Sigmoid colon (tissue), 7 donors: ENCODE data around the gene TMEM119. TPM values are rescaled to one million over a fixed set of nuclear protein-coding genes. Genes with fewer than 3 reads are reported as not detected.

ENCODE experiments used
- DNase-seq: peaks from one replicate; pipeline ENCODE4 v3.0.0-alpha.2; 2019
- H3K27ac ChIP-seq, 4 donors: fragments of 200-600 bp; sonication (generic); one replicate each; pipeline ENCODE4 v1.5.1; 2016 to 2019; ENCODE audit warnings: mild to moderate bottlenecking in 1 of 4
- H3K27me3 ChIP-seq, 3 donors: fragments of 200-600 bp; sonication (generic); one replicate each; pipeline ENCODE4 v1.5.1; 2019; ENCODE audit warnings: mild to moderate bottlenecking in 1 of 3
- H3K36me3 ChIP-seq, 4 donors: fragments of 200-600 bp; sonication (generic); one replicate each; pipeline ENCODE4 v1.5.1; 2016 to 2019
- H3K4me1 ChIP-seq, 4 donors: fragments of 200-600 bp; sonication (generic); one replicate each; pipeline ENCODE4 v1.5.1; 2017 to 2019
- H3K4me3 ChIP-seq, 4 donors: fragments of 200-600 bp; sonication (generic); one replicate each; pipeline ENCODE4 v1.5.1; 2017 to 2019; ENCODE audit warnings: mild to moderate bottlenecking in 2 of 4, moderate library complexity in 1 of 4
- H3K9me3 ChIP-seq, 4 donors: fragments of 200-600 bp in 3 of 4; sonication (generic) in 3 of 4; one replicate each; pipeline versions ENCODE4 v1.5.1 to v1.6.1; 2013 to 2019
- CTCF ChIP-seq, 4 experiments: fragments of 450-650 bp in 3 of 4; fragments of 200-600 bp in 1 of 4; IDR thresholded peaks; one replicate each; pipeline ENCODE4 v1.5.1; 2016 to 2019; ENCODE audit warnings: antibody characterized with exemption in 4 of 4, mild to moderate bottlenecking in 3 of 4, moderate library complexity in 2 of 4
- EP300 ChIP-seq, 4 donors: sonication (generic); formaldehyde crosslinking; IDR thresholded peaks; one replicate each; pipeline ENCODE4 v1.6.1; 2017; ENCODE audit warnings: antibody characterized with exemption in 4 of 4
- POLR2A ChIP-seq, 2 donors: fragments of 450-650 bp; IDR thresholded peaks; one replicate each; pipeline ENCODE4 v1.6.1; 2016; ENCODE audit warnings: antibody characterized with exemption in 2 of 2, mild to moderate bottlenecking in 2 of 2, moderate library complexity in 2 of 2
- POLR2AphosphoS5 ChIP-seq, 4 donors: sonication (generic); formaldehyde crosslinking; IDR thresholded peaks; one replicate each; pipeline ENCODE4 v1.6.1; 2017; ENCODE audit warnings: antibody characterized with exemption in 4 of 4
- WGBS, 2 donors: extraction: QIAGEN DNeasy Blood & Tissue Kit; methylation state at CpG; one replicate each; pipeline ENCODE4 v1.1.7; 2013; 5-methylcytosine and 5-hydroxymethylcytosine counted together
- intact Hi-C: fragments of 100-400 bp; cut with DNase I; formaldehyde crosslinking; loops from one replicate; pipeline ENCODE4 v1.15.1; 2023
- polyA plus RNA-seq, 3 donors: library from polyadenylated mRNA; stranded (reverse); fragments of 200-250 nt; gene quantifications; one replicate each; pipeline ENCODE4 v1.2.3, GENCODE V29; 2013
- total RNA-seq, 4 donors: library from RNA; depleted of rRNA; stranded (reverse); fragments of >200 nt; gene quantifications; one replicate each; pipeline ENCODE4 v1.1.0, GENCODE V29; 2016
- donor health status: healthy with polysubstance abuse.
- donor health status: Bipolar disorder and iron deficiency.
- donor health status: healthy.

Gene TMEM119
- total and polyA plus RNA-seq, 7 donors = 0.95 to 16.9 (median 6.3) TPM

- Histone ChIP-seq H3K27ac (peak within 1 kb of the TSS; percentile 93 to 98 (median 96)), H3K4me3 (peak within 1 kb of the TSS; percentile 81 to 97 (median 86)), H3K9me3 (no peaks in the 10 kb centered on the region), H3K27me3 (no peaks in the 10 kb centered on the region), H3K4me1 (peaks cover 0 to 73% (median 65%) of the 10 kb centered on the region in 4 donors), H3K36me3 (peaks cover 16 to 39% (median 29%) of the 10 kb centered on the region in 4 donors)
- 0% methylated on average over 72 of the region's 72 CpGs for WGBS, 2 donors
- no peak for TF ChIP-seq CTCF (IDR thresholded peaks at IDR 0.05)
- TF ChIP-seq POLR2A (IDR thresholded peaks at IDR 0.05) = peak; percentile 82 to 91
- TF ChIP-seq POLR2AphosphoS5 (IDR thresholded peaks at IDR 0.05) = peak; percentile 83 to 95 (median 94)
- TF ChIP-seq EP300 (IDR thresholded peaks at IDR 0.05) = no peak
- intact Hi-C loops = loop anchor here (1.0 to 5.0 kb wide), 5 partner anchors 56 to 536 kb away; partner anchors contain the start of genes SSH1 and USP30
- DNase-seq = peak; percentile 98
Measured at GRCh38 chr12:108562348-108563135, 35.3 kb downstream of the TMEM119 start, which contains the start of gene ISCU. Gene ISCU, plus strand, starts transcription at chr12:108562596. Its CDS starts 27 bp downstream, at chr12:108562623.

GRCh38 chr12:108561852-108562347 is 36.0 kb downstream of the TMEM119 start:
- intact Hi-C loops = loop anchor here (1.0 to 5.0 kb wide), 4 partner anchors 169 to 536 kb away; partner anchors contain the start of genes CORO1C, SSH1 and USP30
- TF ChIP-seq CTCF (IDR thresholded peaks at IDR 0.05) (no peak), POLR2A (IDR thresholded peaks at IDR 0.05) (no peak), EP300 (IDR thresholded peaks at IDR 0.05) (no peak), POLR2AphosphoS5 (IDR thresholded peaks at IDR 0.05) (no peak)
- peaks cover 0 to 73% (median 66%) of the 10 kb centered on the region in 4 donors for H3K4me1 ChIP-seq

GRCh38 chr12:108560752-108561719 is 36.8 kb downstream of the TMEM119 start, which contains the start of gene SART3:
Gene SART3, minus strand, starts transcription at chr12:108561173. Its CDS starts 19 bp downstream, at chr12:108561154.
- H3K27me3 ChIP-seq = no peaks in the 10 kb centered on the region
- peaks cover 0 to 73% (median 66%) of the 10 kb centered on the region in 4 donors for H3K4me1 ChIP-seq
- H3K9me3 ChIP-seq = no peaks in the 10 kb centered on the region
- peak within 1 kb of the TSS; percentile 93 to 98 (median 96) for H3K27ac ChIP-seq
- peak within 1 kb of the TSS; percentile 81 to 97 (median 86) for H3K4me3 ChIP-seq
- peak; percentile 87 for DNase-seq
- WGBS, 2 donors = 0% methylated on average over 57 of the region's 57 CpGs
- TF ChIP-seq POLR2AphosphoS5 (IDR thresholded peaks at IDR 0.05) = peak; percentile 78 to 82 (median 82)
- no peak for TF ChIP-seq CTCF (IDR thresholded peaks at IDR 0.05)
- TF ChIP-seq POLR2A (IDR thresholded peaks at IDR 0.05) = peak; percentile 51 to 56
- no peak for TF ChIP-seq EP300 (IDR thresholded peaks at IDR 0.05)
- intact Hi-C loops = loop anchor here (2.0 to 5.0 kb wide), 2 partner anchors 170 to 491 kb away; partner anchors contain the start of genes CORO1C and USP30
- H3K36me3 ChIP-seq = peaks cover 3 to 30% (median 16%) of the 10 kb centered on the region in 4 donors

More at GRCh38 chr12:108561852-108562347, 36.0 kb downstream of the TMEM119 start:
- H3K9me3 ChIP-seq = no peaks in the 10 kb centered on the region
- peak overlapping the region; percentile 93 to 98 (median 96) for H3K27ac ChIP-seq
- WGBS, 2 donors = 1% methylated on average over 20 of the region's 20 CpGs
- peak overlapping the region; percentile 81 to 97 (median 86) for H3K4me3 ChIP-seq
- H3K27me3 ChIP-seq = no peaks in the 10 kb centered on the region
- DNase-seq = no peak
- peaks cover 9 to 37% (median 23%) of the 10 kb centered on the region in 4 donors for H3K36me3 ChIP-seq

- intact Hi-C loops = loop anchor here (2.0 to 5.0 kb wide), 2 partner anchors 170 to 492 kb away; partner anchors contain the start of genes CORO1C and USP30
- DNase-seq = no peak
- H3K4me3 ChIP-seq = peak overlapping the region; percentile 81 to 97 (median 86)
- WGBS, 2 donors = 0 to 1% methylated on average over 12 of the region's 12 CpGs
- H3K27me3 ChIP-seq = no peaks in the 10 kb centered on the region
- no peaks in the 10 kb centered on the region for H3K9me3 ChIP-seq
- H3K36me3 ChIP-seq = peaks cover 3 to 28% (median 9%) of the 10 kb centered on the region in 4 donors
- peak overlapping the region; percentile 93 to 98 (median 96) for H3K27ac ChIP-seq
- H3K4me1 ChIP-seq = peaks cover 0 to 73% (median 62%) of the 10 kb centered on the region in 4 donors
- no peak for TF ChIP-seq EP300 (IDR thresholded peaks at IDR 0.05)
- TF ChIP-seq POLR2AphosphoS5 (IDR thresholded peaks at IDR 0.05) = no peak
- no peak for TF ChIP-seq POLR2A (IDR thresholded peaks at IDR 0.05)
- TF ChIP-seq CTCF (IDR thresholded peaks at IDR 0.05) = no peak
Measured at GRCh38 chr12:108560321-108560721, 37.6 kb downstream of the TMEM119 start.
